ENCODE results near the gene KAT8. TPM values are rescaled to one million over a fixed set of nuclear protein-coding genes. Genes with fewer than 3 reads are reported as not detected.
A peak's percentile ranks its signal among the peaks of the same experiment; 100 is the strongest.
"Not testable (repeated sequence)": the region's sequence is repeated elsewhere in the genome, so short reads cannot be mapped to it uniquely, and the experiment has no call there.

The KAT8 gene
- total RNA-seq, 4 donors from 2014 or later, result 69.7 to 116 (median 81.7) TPM

GRCh38 chr16:31135535-31136286 lies 18.2 kb downstream of the KAT8 start, which contains the start of gene PRSS8:
PRSS8 (minus strand) TSS chr16:31135727; CDS start chr16:31135498, 229 bp downstream.
- intact Hi-C loops (cut with DNase I; ENCODE audit: low total_unique reads), result no loop called here
- peak; percentile 70 to 91 for DNase-seq (ENCODE audit: low spot score in 2 of 2)
- 44 to 45% methylated on average over 11 to 21 of the region's 22 CpGs for WGBS, 2 donors
- no peak for TF ChIP-seq POLR2A (IDR thresholded peaks at IDR 0.05)
- TF ChIP-seq CTCF (IDR thresholded peaks at IDR 0.05), result peak in 1 of 3 donors; percentile 18
- peak within 1 kb of the TSS; percentile 33 for H3K4me3 ChIP-seq (ENCODE audit: low read depth, poor library complexity, severe bottlenecking)

GRCh38 chr16:31136287-31136662 lies 18.8 kb downstream of the KAT8 start:
- 72 to 80% methylated on average over 6 of the region's 6 CpGs for WGBS, 2 donors
- H3K4me3 ChIP-seq (ENCODE audit: low read depth, poor library complexity, severe bottlenecking), result no peak overlapping the region
- no peak for TF ChIP-seq POLR2A (IDR thresholded peaks at IDR 0.05)
- TF ChIP-seq CTCF (IDR thresholded peaks at IDR 0.05), result no peak
- no peak for DNase-seq (ENCODE audit: low spot score in 2 of 2)
- intact Hi-C loops (cut with DNase I; ENCODE audit: low total_unique reads), result no loop called here

GRCh38 chr16:31136822-31137499 lies 19.5 kb downstream of the KAT8 start:
- H3K4me3 ChIP-seq (ENCODE audit: low read depth, poor library complexity, severe bottlenecking); DNase-seq (ENCODE audit: low spot score in 2 of 2); intact Hi-C loops (cut with DNase I; ENCODE audit: low total_unique reads): not testable (repeated sequence)
- 92 to 93% methylated on average over 20 of the region's 20 CpGs for WGBS, 2 donors

- DNase-seq (ENCODE audit: low spot score in 2 of 2), result no peak
- intact Hi-C loops (cut with DNase I; ENCODE audit: low total_unique reads), result no loop called here
- no peak overlapping the region for H3K4me3 ChIP-seq (ENCODE audit: low read depth, poor library complexity, severe bottlenecking)
- 35 to 43% methylated on average over 27 of the region's 27 CpGs for WGBS, 2 donors
- TF ChIP-seq POLR2A (IDR thresholded peaks at IDR 0.05), result no peak
- TF ChIP-seq CTCF (IDR thresholded peaks at IDR 0.05), result no peak
Measured at GRCh38 chr16:31138621-31139578, 21.4 kb downstream of the KAT8 start.

- intact Hi-C loops (cut with DNase I; ENCODE audit: low total_unique reads), result loop anchor here (10.0 kb wide), 1 partner anchor 156 kb away; the partner anchor contains the start of gene HSD3B7
- not testable (repeated sequence) for H3K4me3 ChIP-seq (ENCODE audit: low read depth, poor library complexity, severe bottlenecking); DNase-seq (ENCODE audit: low spot score in 2 of 2)
- WGBS, 2 donors, result 69 to 71% methylated on average over 9 of the region's 9 CpGs
Measured at GRCh38 chr16:31141071-31141469, 23.6 kb downstream of the KAT8 start.

- intact Hi-C loops (cut with DNase I; ENCODE audit: low total_unique reads), result loop anchor here (10.0 kb wide), 1 partner anchor 157 kb away; the partner anchor contains the start of gene HSD3B7
- H3K4me3 ChIP-seq (ENCODE audit: low read depth, poor library complexity, severe bottlenecking), result no peak overlapping the region
- 14 to 18% methylated on average over 10 of the region's 10 CpGs for WGBS, 2 donors
- DNase-seq (ENCODE audit: low spot score in 2 of 2), result peak in 1 of 2 donors; percentile 88
- no peak for TF ChIP-seq CTCF (IDR thresholded peaks at IDR 0.05)
- no peak for TF ChIP-seq POLR2A (IDR thresholded peaks at IDR 0.05)
Measured at GRCh38 chr16:31141489-31142108, 24.1 kb downstream of the KAT8 start.
